Measurements from ENCODE around the gene NFATC2. TPM values are rescaled to one million over a fixed set of nuclear protein-coding genes. Genes with fewer than 3 reads are reported as not detected.

Gene NFATC2
- polyA plus RNA-seq, 1 of the 3 experiments (the other 2 are of a cell fraction): 0.36 TPM

- no peak for TF ChIP-seq FOXJ3 (CRISPR knock-in tag; IDR thresholded peaks at IDR 0.05)
- no peak for TF ChIP-seq FOSL2 (IDR thresholded peaks at IDR 0.05; ENCODE audit: borderline replicate concordance, low read depth)
- TF ChIP-seq ZBTB33 (IDR thresholded peaks at IDR 0.05; ENCODE audit: borderline replicate concordance, low read depth): no peak
- TF ChIP-seq RAD21 (IDR thresholded peaks at IDR 0.05; ENCODE audit: low read length): no peak
- TF ChIP-seq REST (IDR thresholded peaks at IDR 0.05; ENCODE audit: low read depth, low read length): no peak
- no peak for TF ChIP-seq MEF2A (IDR thresholded peaks at IDR 0.05; ENCODE audit: borderline replicate concordance, low read depth)
- no peak for TF ChIP-seq RXRA (IDR thresholded peaks at IDR 0.05; ENCODE audit: borderline replicate concordance, low read depth)
- no peak for TF ChIP-seq FOXM1 (IDR thresholded peaks at IDR 0.05; ENCODE audit: low read depth)
Observed at GRCh38 chr20:51583073-51583472, 40.6 kb upstream of the NFATC2 start (continued).

- Histone ChIP-seq H4K20me1 (ENCODE audit: insufficient read depth) (no peaks in the 10 kb centered on the region), H3K4me3 (ENCODE audit: low read depth in 2 of 2, low read length in 1 of 2) (no peak overlapping the region), H3K9me3 (no peaks in the 10 kb centered on the region), H3K4me2 (no peak overlapping the region), H3K9ac (no peak overlapping the region), H3K9me2 (no peaks in the 10 kb centered on the region), H3K27ac (ENCODE audit: low read depth in 2 of 2, low read length in 1 of 2) (no peak overlapping the region), H3K4me1 (ENCODE audit: control insufficient read depth in 1 of 2, insufficient read depth in 2 of 2, low read depth in 1 of 2, low read length in 1 of 2) (peaks cover 0 to 3% of the 10 kb centered on the region in 2 experiments; a peak in 1 of 4 replicates), H3K79me2 (ENCODE audit: insufficient read depth) (no peaks in the 10 kb centered on the region), H2AFZ (ENCODE audit: low read depth) (no peak overlapping the region), H3K27me3 (ENCODE audit: insufficient read depth) (no peaks in the 10 kb centered on the region), H3K36me3 (replicated peaks in 1 of 2; ENCODE audit: control insufficient read depth in 1 of 2, insufficient read depth in 2 of 2, low read length in 1 of 2) (no peaks in the 10 kb centered on the region), H3F3A (replicated peaks; ENCODE audit: insufficient read depth) (peaks cover 7% of the 10 kb centered on the region)
- ChIA-PET POLR2A (no interaction called here), CTCF (interaction anchor here (1.0 to 2.4 kb wide), 5 partner anchors 11 to 600 kb away, joined by 3 to 15 read pairs (median 5); no protein-coding TSS in a partner anchor)
- TF ChIP-seq, protein P1, sequence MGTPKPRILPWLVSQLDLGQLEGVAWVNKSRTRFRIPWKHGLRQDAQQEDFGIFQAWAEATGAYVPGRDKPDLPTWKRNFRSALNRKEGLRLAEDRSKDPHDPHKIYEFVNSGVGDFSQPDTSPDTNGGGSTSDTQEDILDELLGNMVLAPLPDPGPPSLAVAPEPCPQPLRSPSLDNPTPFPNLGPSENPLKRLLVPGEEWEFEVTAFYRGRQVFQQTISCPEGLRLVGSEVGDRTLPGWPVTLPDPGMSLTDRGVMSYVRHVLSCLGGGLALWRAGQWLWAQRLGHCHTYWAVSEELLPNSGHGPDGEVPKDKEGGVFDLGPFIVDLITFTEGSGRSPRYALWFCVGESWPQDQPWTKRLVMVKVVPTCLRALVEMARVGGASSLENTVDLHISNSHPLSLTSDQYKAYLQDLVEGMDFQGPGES (IDR thresholded peaks at IDR 0.05; ENCODE audit: low read depth, low read length): no peak
- TF ChIP-seq TEAD4 (IDR thresholded peaks at IDR 0.05; ENCODE audit: borderline replicate concordance, insufficient read depth) (no peak), MEF2A (IDR thresholded peaks at IDR 0.05; ENCODE audit: borderline replicate concordance, low read depth) (no peak), POLR2AphosphoS5 (IDR thresholded peaks at IDR 0.05; ENCODE audit: low read depth, low read length) (no peak)
- DNase-seq: no peak
Observed at GRCh38 chr20:51581571-51581970, 39.1 kb upstream of the NFATC2 start.
